GM12873 (cell line): ENCODE measurements around the gene SPTB.

ENCODE experiments used
- CTCF ChIP-seq: IDR thresholded peaks from 2 replicates; pipeline ENCODE4 v1.5.1; 2012; ENCODE audit warnings: low read depth, mild to moderate bottlenecking, moderate library complexity, low read length, control low read depth; ENCODE audit not compliant: insufficient read depth; ENCODE audit errors: missing control alignments

The SPTB gene

DNA sequence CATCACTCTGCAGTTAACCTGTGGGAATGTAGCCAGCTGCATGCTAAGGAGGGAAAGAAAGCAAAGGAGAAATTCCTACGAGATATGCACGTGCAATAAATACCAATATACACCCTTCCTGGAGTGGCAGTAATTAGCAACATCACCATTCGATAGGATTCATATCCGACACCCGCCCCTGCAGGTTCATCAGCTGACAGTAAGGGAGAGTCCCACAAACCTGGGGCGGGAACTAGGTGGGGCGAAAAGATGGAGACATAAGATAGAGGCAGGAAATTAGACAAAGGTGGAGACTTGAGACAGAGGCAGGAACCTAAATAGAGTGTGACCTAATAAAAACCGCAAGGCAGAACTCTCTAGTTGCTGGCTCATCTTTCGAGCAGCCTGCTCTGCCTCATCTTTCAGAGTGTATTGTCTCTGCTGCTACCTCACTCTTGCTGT lies 123.9 kb downstream of the SPTB start:
- no peak for TF ChIP-seq CTCF

DNA sequence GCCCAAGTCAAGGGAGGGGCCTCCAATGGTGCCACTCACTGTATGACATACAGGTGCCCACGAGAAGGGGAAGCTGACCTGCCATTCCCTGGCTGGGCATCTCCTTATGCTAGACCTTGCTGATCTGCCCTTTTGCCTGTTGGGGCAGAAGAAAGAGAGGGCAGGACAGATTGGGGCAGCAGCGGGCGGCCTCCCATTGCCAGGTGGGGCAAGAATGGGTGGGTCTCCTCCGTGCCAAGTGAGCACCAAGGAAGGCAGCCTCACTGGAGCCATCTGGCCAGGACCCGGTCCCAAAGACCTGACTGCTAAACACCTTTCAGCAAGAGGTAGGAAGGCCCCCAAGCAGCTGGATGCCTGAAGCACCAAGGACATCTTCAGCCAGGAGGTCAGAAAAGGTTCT lies 125.0 kb downstream of the SPTB start:
- TF ChIP-seq CTCF: no peak

DNA sequence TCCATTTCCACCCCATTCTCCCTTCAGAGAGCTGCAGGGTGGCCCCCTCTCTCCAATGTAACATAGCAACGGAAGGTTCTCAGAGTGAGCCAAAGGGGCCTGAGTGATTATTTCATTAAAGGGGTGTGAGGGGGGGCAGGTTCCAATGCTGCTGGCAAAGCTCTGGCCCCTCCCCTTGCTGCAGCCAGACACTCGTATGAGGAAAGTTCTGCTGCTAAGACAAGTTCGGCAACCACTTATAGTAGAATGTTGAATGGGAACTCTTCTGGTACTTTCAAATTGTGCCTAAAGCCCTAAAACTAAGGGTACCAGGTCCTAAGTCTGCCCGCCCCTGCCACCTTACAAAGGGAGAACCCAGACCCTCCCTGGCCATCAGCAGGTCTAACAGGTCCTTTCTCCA lies 125.7 kb downstream of the SPTB start:
- TF ChIP-seq CTCF: no peak

DNA sequence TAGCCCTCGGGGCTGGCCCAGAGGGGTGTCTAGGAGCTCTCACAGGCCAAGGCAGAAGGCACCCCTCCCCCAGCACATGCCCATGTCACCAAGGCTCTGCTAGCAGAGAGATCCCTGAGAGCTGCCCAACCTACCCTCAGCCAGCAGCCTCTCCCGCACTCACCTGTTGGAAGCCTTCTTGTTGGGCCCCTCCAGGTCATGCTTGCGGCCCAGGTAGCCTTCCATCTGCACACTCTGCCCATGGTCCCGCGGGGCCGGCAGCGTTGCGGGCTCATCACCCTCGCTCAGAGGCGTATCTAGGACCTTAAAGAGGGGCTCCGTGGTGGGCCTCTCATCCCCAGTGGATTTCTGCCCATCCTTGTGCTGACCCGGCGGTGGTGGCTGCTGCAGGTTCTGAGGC lies 126.3 kb downstream of the SPTB start:
- TF ChIP-seq CTCF: no peak

- TF ChIP-seq CTCF: no peak
Measured at GRCh38 chr14:64752909-64753308, 126.8 kb downstream of the SPTB start.

- no peak for TF ChIP-seq CTCF
Measured at GRCh38 chr14:64748995-64749714, 130.6 kb downstream of the SPTB start.

DNA sequence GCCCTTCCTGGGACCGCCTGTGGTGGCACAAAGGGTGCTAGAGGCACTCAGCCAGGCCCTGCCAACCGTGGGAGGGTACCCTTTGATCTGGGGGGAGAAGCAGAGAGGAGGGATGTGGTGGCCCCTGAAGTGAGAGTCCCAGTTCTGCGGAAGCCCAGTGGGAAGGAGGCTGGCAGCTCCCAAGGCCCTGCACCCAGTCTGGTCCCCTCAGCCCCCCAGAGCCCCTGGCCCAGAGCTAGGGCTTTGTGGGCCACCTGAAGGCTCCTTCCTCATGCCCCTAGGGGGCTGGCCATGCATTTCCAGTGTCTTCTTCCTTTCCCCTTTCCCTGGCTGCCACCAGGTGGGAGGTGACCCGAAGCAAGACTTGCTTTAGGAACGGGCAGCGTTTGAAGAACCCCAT lies 131.2 kb downstream of the SPTB start:
- TF ChIP-seq CTCF: no peak
